K562 (cell line): ENCODE measurements around the gene TRAF7. TPM values are rescaled to one million over a fixed set of nuclear protein-coding genes. Genes with fewer than 3 reads are reported as not detected.
A peak's percentile ranks its signal among the peaks of the same experiment; 100 is the strongest.
"Not testable (repeated sequence)": the region's sequence is repeated elsewhere in the genome, so short reads cannot be mapped to it uniquely, and the experiment has no call there.

Experiments
- ATAC-seq: fragments of 200-7000 bp; cut with Tn5 transposase; 3 replicates; pipeline ENCODE4 v1.9.1; 2020; ENCODE audit warnings: moderate library complexity
- BruUV-seq: library from RNA; stranded (reverse); fragments of 400-500 nt; replicated peaks from 2 replicates; lab custom pipeline; 2021; lab: Mats Ljungman, UMichigan
- CTCF ChIA-PET: fragments of 300-600 bp; formaldehyde crosslinking; extraction: SDS; loops from one replicate; lab custom pipeline; 2021; ENCODE audit warnings: low intra/inter-chr PET ratio; lab: Yijun Ruan, JAX
- POLR2A ChIA-PET: fragments of 300-600, 350-650 bp; sonication (Branson Sonifier 250); formaldehyde crosslinking; extraction: SDS; loops from one replicate; lab custom pipeline; 2021; ENCODE audit warnings: antibody characterized with exemption, inconsistent platforms; lab: Yijun Ruan, JAX
- DNase-seq, 4 experiments: peaks; one replicate each; pipeline versions ENCODE4 v3.0.0 to v3.0.0-alpha.2; 2011 to 2018; ENCODE audit warnings: low spot score in 3 of 4, mixed read lengths in 3 of 4; ENCODE audit errors: extremely low read depth in 1 of 4
- FAIRE-seq: peaks from 2 replicates; lab custom pipeline; 2011; peaks lifted over from hg19 to GRCh38; lab: Jason Lieb, UNC
- H2AFZ ChIP-seq: 2 replicates; pipeline ENCODE4 v1.6.0; 2011; ENCODE audit warnings: low read depth, low read length, control low read depth, inconsistent platforms
- H3K27ac ChIP-seq: fragments of 200-600 bp; 3 replicates; pipeline ENCODE4 v1.8.0; 2011; ENCODE audit warnings: low read depth, mild to moderate bottlenecking, control low read depth, inconsistent platforms, low read length, moderate library complexity, mixed read lengths; ENCODE audit errors: extremely low read depth
- H3K27me3 ChIP-seq, 2 experiments: fragments of 300-600 bp in 1 of 2; 2 replicates in 1 of 2; 3 replicates in 1 of 2; pipeline versions ENCODE4 v1.6.0 to v1.8.0; 2011; ENCODE audit warnings: inconsistent platforms in 2 of 2, low read length in 2 of 2, mild to moderate bottlenecking in 1 of 2, mixed read lengths in 1 of 2, moderate library complexity in 1 of 2; ENCODE audit not compliant: control insufficient read depth in 2 of 2, insufficient read depth in 2 of 2
- H3K36me3 ChIP-seq: fragments of 300-600 bp; 3 replicates; pipeline ENCODE4 v1.8.0; 2011; ENCODE audit warnings: mild to moderate bottlenecking, low read length, inconsistent platforms; ENCODE audit not compliant: control insufficient read depth, insufficient read depth
- H3K4me1 ChIP-seq, 2 experiments: fragments of 200-600 bp in 1 of 2; replicated peaks in 1 of 2; 2 replicates in 1 of 2; 3 replicates in 1 of 2; pipeline versions ENCODE4 v1.5.1 to v1.8.0; 2011; ENCODE audit warnings: inconsistent platforms in 2 of 2, low read length in 2 of 2, mild to moderate bottlenecking in 1 of 2, mixed read lengths in 1 of 2, moderate library complexity in 1 of 2; ENCODE audit not compliant: control insufficient read depth in 2 of 2, insufficient read depth in 2 of 2
- H3K4me2 ChIP-seq: 2 replicates; pipeline ENCODE4 v1.6.1; 2011; ENCODE audit warnings: low read length, control low read depth, inconsistent platforms, mixed read lengths; ENCODE audit not compliant: insufficient read depth
- H3K4me3 ChIP-seq: fragments of 200-600 bp; sonication (generic), shearing (Covaris generic); 2 replicates; pipeline ENCODE4 v1.5.1; 2016; ENCODE audit warnings: control low read depth, inconsistent platforms
- H3K79me2 ChIP-seq: fragments of 200-600 bp; 3 replicates; pipeline ENCODE4 v1.8.0; 2011; ENCODE audit warnings: low read length, inconsistent platforms; ENCODE audit not compliant: control insufficient read depth, insufficient read depth
- H3K9ac ChIP-seq, 2 experiments: 2 replicates each; pipeline versions ENCODE4 v1.6.0 to v1.6.1; 2011; ENCODE audit warnings: low read depth in 2 of 2, low read length in 2 of 2, control low read depth in 1 of 2, inconsistent platforms in 1 of 2, mild to moderate bottlenecking in 1 of 2, mixed read lengths in 1 of 2; ENCODE audit not compliant: insufficient read depth in 1 of 2
- H3K9me1 ChIP-seq: one replicate; pipeline ENCODE4 v1.6.0; 2011; ENCODE audit warnings: inconsistent platforms, mild to moderate bottlenecking, low read length, moderate library complexity; ENCODE audit not compliant: control insufficient read depth, insufficient read depth
- H3K9me3 ChIP-seq: replicated peaks from 2 replicates; pipeline ENCODE4 v1.5.1; 2011; ENCODE audit warnings: low read depth, low read length, inconsistent platforms; ENCODE audit not compliant: control insufficient read depth, insufficient read depth
- H4K20me1 ChIP-seq: replicated peaks from 2 replicates; pipeline ENCODE4 v1.6.1; 2011; ENCODE audit warnings: low read length, inconsistent platforms, mixed read lengths; ENCODE audit not compliant: control insufficient read depth, insufficient read depth
- POLR2G ChIP-seq: fragments of 200-400 bp; formaldehyde crosslinking; IDR thresholded peaks from 2 replicates; pipeline ENCODE4 v1.6.1; 2017; ENCODE audit warnings: low read depth, mild to moderate bottlenecking, antibody characterized with exemption, low read length, moderate library complexity
- WGBS: fragments of 100-300 bp; shearing (Covaris generic); methylation state at CpG from one replicate; pipeline ENCODE4 v1.1.6; 2016; ENCODE audit warnings: low coverage, mixed read lengths; ENCODE audit not compliant: insufficient coverage; ENCODE audit errors: missing lambda C conversion rate; 5-methylcytosine and 5-hydroxymethylcytosine counted together
- in situ Hi-C: fragments of 300-500 bp; cut with MboI; formaldehyde crosslinking; loops from 4 replicates; pipeline ENCODE4 v1.15.0; 2018; ENCODE audit warnings: inconsistent platforms, mixed read lengths
- intact Hi-C: fragments of 100-400 bp; cut with micrococcal nuclease; formaldehyde crosslinking; loops from 2 replicates; pipeline ENCODE4 v1.14.2; 2022
- polyA plus RNA-seq, 8 experiments: library from polyadenylated mRNA; depleted of rRNA in 4 of 8; stranded (reverse) in 5 of 8; unstranded in 3 of 8; fragments of >200 nt; fragmentation: Nextera tagmentation in 2 of 8; fragmentation: Illumina TruSeq in 1 of 8; extraction: Ambion mirVana in 2 of 8; extraction: Trizol in 1 of 8; gene quantifications; 2 replicates each; pipeline versions ENCODE4 v1.2.1 to v1.2.3, GENCODE V29; 2011 to 2014; ENCODE audit warnings: inconsistent platforms in 1 of 8, missing spikeins in 1 of 8
- total RNA-seq, 7 experiments: library from RNA; depleted of rRNA in 6 of 7; stranded (reverse); fragments of >200 nt in 6 of 7; fragmentation: Illumina TruSeq in 2 of 7; extraction: Trizol in 2 of 7; gene quantifications; 2 replicates each; pipeline versions ENCODE4 v1.2.1 to v1.2.3, GENCODE V29; 2011 to 2021; ENCODE audit warnings: low replicate concordance in 1 of 7

TRAF7 gene
- total and polyA plus RNA-seq, 9 of the 15 experiments (the other 6 are each of a cell fraction or from before 2014, with no cell fraction given): 1.1 to 113 (median 41.6) TPM

GRCh38 chr16:2106211-2106610, 49.4 kb upstream of the TRAF7 start:
- in situ Hi-C loops, ATAC-seq, H3K9me3 ChIP-seq, H3K9me1 ChIP-seq, intact Hi-C loops, H3K27me3 ChIP-seq, H3K79me2 ChIP-seq, BruUV-seq, FAIRE-seq, DNase-seq, POLR2A ChIA-PET, H3K9ac ChIP-seq, H3K4me2 ChIP-seq, H3K4me3 ChIP-seq, H4K20me1 ChIP-seq, CTCF ChIA-PET, H2AFZ ChIP-seq, H3K27ac ChIP-seq, H3K4me1 ChIP-seq: not testable (repeated sequence)
- peaks cover 23% of the 10 kb centered on the region; the same call in 1 of the 3 replicates for H3K36me3 ChIP-seq
- WGBS: 96% methylated on average over 23 of the region's 38 CpGs
- peak; percentile 15; the same call in 1 of the 2 replicates for TF ChIP-seq POLR2G

- H3K4me3 ChIP-seq, in situ Hi-C loops, intact Hi-C loops, H4K20me1 ChIP-seq, H3K9ac ChIP-seq, DNase-seq, H3K4me1 ChIP-seq, CTCF ChIA-PET, BruUV-seq, H3K27me3 ChIP-seq, H2AFZ ChIP-seq, H3K4me2 ChIP-seq, POLR2A ChIA-PET, H3K9me3 ChIP-seq, H3K79me2 ChIP-seq, H3K9me1 ChIP-seq, ATAC-seq, H3K27ac ChIP-seq, FAIRE-seq: not testable (repeated sequence)
- 0 out of 2 replicates have a peak, but pooled peaks have one; percentile 1 for TF ChIP-seq POLR2G
- peaks cover 25% of the 10 kb centered on the region; the same call in 1 of the 3 replicates for H3K36me3 ChIP-seq
- WGBS: 83% methylated on average over 12 of the region's 17 CpGs
Observed at GRCh38 chr16:2107121-2107790, 48.3 kb upstream of the TRAF7 start.
